ENCODE results near the gene SLF1.

DNA sequence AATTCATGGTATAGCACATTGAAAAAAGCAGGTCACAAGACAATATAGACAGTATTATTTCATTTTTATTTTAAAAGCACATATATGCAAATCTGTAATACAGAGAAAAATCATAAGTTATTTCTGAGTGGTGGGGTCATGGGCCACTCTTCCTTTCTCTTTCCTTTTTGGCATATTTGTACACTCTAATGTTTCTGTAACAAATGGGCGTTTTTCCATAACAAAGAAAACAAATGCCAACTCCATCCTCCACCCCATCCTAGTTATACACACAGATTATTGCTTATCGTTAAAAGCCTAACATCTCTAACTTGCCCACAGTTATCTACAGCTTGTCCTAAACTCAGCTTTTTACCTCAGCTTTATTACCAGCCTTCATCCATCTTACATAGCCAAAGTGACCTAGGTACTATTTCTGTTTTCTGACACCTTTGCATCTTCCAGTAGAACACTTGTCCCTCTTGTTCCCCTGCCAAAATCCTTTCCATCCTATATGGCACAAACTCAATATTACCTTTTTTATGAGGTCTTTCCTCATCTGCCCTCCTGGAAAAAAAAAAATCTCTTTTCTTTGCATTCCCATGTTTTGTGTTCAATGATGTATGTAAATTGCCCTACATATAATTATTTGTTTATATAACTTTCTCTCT is 4.2 kb upstream of the SLF1 start:
- TF ChIP-seq POLR2A (IDR thresholded peaks at IDR 0.05; ENCODE audit: low read length) = no peak
- no peak for TF ChIP-seq GATA1 (IDR thresholded peaks at IDR 0.05; ENCODE audit: low read depth, low read length)

Measured in erythroblast (primary cell).